GM19193 (cell line): ENCODE measurements around the gene OPN3.

ENCODE experiments used
- POLR2A ChIP-seq: IDR thresholded peaks from 4 replicates; pipeline ENCODE4 v1.6.1; 2011; ENCODE audit not compliant: insufficient read depth, insufficient read length; ENCODE audit errors: extremely low read depth

Gene OPN3

GRCh38 chr1:241635556-241636152 lies 4.5 kb downstream of the OPN3 start:
- no peak for TF ChIP-seq POLR2A

GRCh38 chr1:241632987-241633386 lies 7.2 kb downstream of the OPN3 start:
- TF ChIP-seq POLR2A, result no peak

GRCh38 chr1:241631674-241632073 lies 8.5 kb downstream of the OPN3 start:
- no peak for TF ChIP-seq POLR2A

GRCh38 chr1:241630899-241631298 lies 9.3 kb downstream of the OPN3 start:
- no peak for TF ChIP-seq POLR2A

- TF ChIP-seq POLR2A, result no peak
Observed at GRCh38 chr1:241630476-241630875, 9.7 kb downstream of the OPN3 start.

- TF ChIP-seq POLR2A, result no peak
Observed at GRCh38 chr1:241630005-241630404, 10.2 kb downstream of the OPN3 start.

GRCh38 chr1:241627453-241628259 lies 12.5 kb downstream of the OPN3 start:
- no peak for TF ChIP-seq POLR2A

GRCh38 chr1:241624935-241625334 lies 15.2 kb downstream of the OPN3 start:
- TF ChIP-seq POLR2A, result no peak

GRCh38 chr1:241622669-241623068 lies 17.5 kb downstream of the OPN3 start:
- no peak for TF ChIP-seq POLR2A

GRCh38 chr1:241617426-241617825 lies 22.7 kb downstream of the OPN3 start:
- TF ChIP-seq POLR2A, result no peak

GRCh38 chr1:241615043-241615974 lies 24.9 kb downstream of the OPN3 start:
- TF ChIP-seq POLR2A, result no peak

- no peak for TF ChIP-seq POLR2A
Observed at GRCh38 chr1:241614572-241614971, 25.6 kb downstream of the OPN3 start.

GRCh38 chr1:241614144-241614543 lies 26.0 kb downstream of the OPN3 start:
- no peak for TF ChIP-seq POLR2A

- no peak for TF ChIP-seq POLR2A
Observed at GRCh38 chr1:241612533-241613477, 27.4 kb downstream of the OPN3 start.

GRCh38 chr1:241611736-241612135 lies 28.4 kb downstream of the OPN3 start:
- no peak for TF ChIP-seq POLR2A

GRCh38 chr1:241611063-241611462 lies 29.1 kb downstream of the OPN3 start:
- TF ChIP-seq POLR2A, result no peak
